Measurements from ENCODE around the gene CEACAM16. TPM values are rescaled to one million over a fixed set of nuclear protein-coding genes. Genes with fewer than 3 reads are reported as not detected.
A peak's percentile ranks its signal among the peaks of the same experiment; 100 is the strongest.

The CEACAM16 gene
- total RNA-seq, 4 donors from 2014 or later: 0.40 TPM; not detected in 3

DNA sequence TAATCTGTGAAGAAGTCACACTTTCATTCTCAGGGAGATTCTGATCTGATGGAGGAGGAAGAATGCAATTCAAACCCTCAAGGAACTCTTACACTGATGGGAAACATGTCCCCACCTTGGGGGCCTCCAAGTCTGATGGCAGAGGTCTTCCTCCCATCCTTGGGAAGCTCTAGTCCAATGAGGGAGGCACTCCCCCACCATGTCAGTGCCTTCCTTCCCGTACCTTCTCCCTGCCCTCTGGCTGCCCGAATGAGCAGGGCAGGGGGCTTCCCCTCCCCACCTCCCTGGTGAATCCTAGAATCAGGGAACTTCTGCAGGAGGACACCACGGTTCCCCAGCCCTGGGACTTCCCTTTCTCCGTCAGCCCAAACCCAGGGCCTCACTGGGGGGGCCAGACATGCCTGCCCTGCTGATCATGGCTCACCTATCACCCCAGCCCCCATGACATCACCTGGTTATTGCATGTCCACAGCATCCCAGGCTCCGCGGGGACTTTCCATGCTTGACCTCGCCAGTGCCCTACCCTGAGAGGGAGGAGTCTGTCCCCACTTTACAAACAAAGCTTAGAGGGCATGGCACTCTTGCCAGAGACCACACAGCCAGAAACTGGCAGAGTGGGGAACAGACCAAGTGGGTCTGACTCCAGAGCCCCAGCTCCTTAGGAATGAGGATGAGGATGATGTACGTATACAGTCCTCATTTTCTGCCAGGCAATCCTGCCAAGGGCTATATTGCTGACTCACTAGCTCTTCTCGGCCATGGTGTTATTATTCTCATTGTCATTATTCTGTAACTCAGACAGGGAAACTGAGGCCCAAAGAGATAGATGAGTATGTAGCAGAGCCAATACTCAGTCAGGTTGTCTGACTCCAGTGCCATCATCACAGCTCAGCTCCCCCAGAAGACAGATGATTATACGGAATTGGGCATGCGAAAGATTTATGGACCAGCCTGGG, 39.9 kb downstream of the CEACAM16 start:
- peak; percentile 75 to 78 for DNase-seq
- peak overlapping the region; percentile 81 to 97 (median 95) for H3K27ac ChIP-seq

DNA sequence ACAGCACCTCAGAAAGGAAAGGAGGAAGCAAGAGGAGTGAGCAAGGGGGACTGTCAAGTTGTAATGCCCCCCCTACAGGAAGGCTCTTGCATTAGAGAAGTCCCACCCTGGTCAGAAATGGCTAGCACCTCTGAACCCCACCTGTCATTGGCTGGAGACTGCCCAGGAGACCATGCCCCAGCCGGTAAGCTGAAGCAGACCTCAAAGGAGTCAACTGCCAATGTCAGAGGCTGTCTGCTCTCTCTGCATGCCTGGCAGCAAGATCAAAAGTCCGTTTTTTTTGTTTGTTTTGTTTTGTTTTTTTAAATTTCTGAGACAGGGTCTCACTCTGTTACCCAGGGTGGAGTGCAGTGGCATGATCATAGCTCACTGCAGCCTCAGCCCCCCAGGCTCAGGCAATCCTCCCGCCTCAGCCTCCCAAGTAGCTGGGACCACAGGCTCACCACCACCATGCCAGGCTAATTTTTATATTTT, 41.4 kb downstream of the CEACAM16 start:
- 38 to 40% methylated on average over 3 of the region's 3 CpGs for whole genome bisulfite sequencing, 2 donors
- intact Hi-C loops (cut with DNase I): no loop called here

More for the DNA sequence above, 39.9 kb downstream of the CEACAM16 start:
- 57 to 58% methylated on average over 9 to 11 of the region's 11 CpGs for WGBS, 2 donors
- Histone ChIP-seq H3K27me3 (no peaks in the 10 kb centered on the region), H3K4me3 (replicated peaks in 1 of 3) (no peak overlapping the region), H3K9me3 (no peaks in the 10 kb centered on the region), H3K4me1 (peaks cover 65 to 77% of the 10 kb centered on the region in 2 donors), H3K36me3 (no peaks in the 10 kb centered on the region)
- intact Hi-C loops (cut with DNase I): no loop called here
- TF ChIP-seq CTCF (IDR thresholded peaks at IDR 0.05) (no peak), POLR2A (IDR thresholded peaks at IDR 0.05) (no peak)

DNA sequence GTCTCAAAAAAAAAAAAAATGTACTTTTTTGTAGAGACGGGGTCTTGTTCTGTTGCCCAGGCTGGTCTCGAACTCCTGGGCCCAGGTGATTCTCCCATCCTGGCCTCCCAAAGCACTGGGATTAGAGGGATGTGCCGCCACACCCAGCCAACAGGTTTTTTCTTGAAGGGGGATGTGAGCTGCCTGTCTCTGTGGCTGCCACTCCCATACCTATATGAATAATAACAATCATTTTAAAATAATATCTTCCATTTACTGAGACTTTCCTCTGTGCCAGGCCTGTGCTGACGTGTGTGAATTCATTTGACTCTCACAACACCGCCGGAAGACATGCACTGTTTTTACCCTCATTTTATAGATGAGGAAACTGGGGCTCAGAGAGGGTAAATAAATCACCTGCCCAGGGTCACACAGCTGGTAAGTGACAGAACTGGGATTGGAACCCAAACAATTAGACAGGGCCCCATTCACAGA, 42.3 kb downstream of the CEACAM16 start:
- intact Hi-C loops (cut with DNase I): no loop called here
- Histone ChIP-seq H3K9me3 (no peaks in the 10 kb centered on the region), H3K27me3 (no peaks in the 10 kb centered on the region), H3K27ac (peak overlapping the region; percentile 81 to 97 (median 95)), H3K4me1 (peaks cover 64 to 93% of the 10 kb centered on the region in 2 donors), H3K4me3 (replicated peaks in 1 of 3) (no peak overlapping the region), H3K36me3 (no peaks in the 10 kb centered on the region)
- TF ChIP-seq POLR2A (IDR thresholded peaks at IDR 0.05): no peak
- TF ChIP-seq CTCF (IDR thresholded peaks at IDR 0.05): no peak
- WGBS, 2 donors: 59 to 78% methylated on average over 6 of the region's 6 CpGs
- DNase-seq: no peak

More for the DNA sequence above, 41.4 kb downstream of the CEACAM16 start:
- Histone ChIP-seq H3K27me3 (no peaks in the 10 kb centered on the region), H3K4me3 (replicated peaks in 1 of 3) (no peak overlapping the region), H3K9me3 (no peaks in the 10 kb centered on the region), H3K27ac (peak overlapping the region; percentile 81 to 97 (median 95)), H3K36me3 (no peaks in the 10 kb centered on the region), H3K4me1 (peaks cover 65 to 90% of the 10 kb centered on the region in 2 donors)
- TF ChIP-seq CTCF (IDR thresholded peaks at IDR 0.05): no peak
- TF ChIP-seq POLR2A (IDR thresholded peaks at IDR 0.05): peak in 1 of 2 donors; percentile 35
- DNase-seq: peak; percentile 48 to 66

DNA sequence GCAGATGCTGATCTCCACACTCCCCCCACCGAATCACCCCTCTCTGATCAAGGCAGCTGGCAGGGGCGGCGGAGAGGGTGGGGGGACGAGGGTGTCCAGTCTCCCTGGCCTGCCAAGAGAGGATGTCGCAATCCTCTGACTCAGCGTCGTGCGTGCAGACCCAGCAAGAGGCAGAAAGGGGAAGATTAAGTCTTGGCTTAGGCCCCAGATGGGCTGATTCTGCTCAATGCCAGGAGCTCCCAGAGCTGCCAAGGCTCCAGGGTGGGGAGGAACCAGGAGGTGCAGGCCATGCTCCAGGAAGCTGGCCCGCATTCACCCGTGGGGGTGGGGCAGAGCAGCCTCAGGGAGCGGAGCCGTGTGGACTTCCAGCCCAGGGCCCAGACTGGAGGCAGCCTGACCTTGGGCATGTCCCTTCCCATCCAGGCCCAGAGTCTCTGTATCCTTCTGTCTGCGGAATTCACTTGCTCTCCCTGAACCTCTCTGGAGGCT, 42.9 kb downstream of the CEACAM16 start:
- TF ChIP-seq CTCF (IDR thresholded peaks at IDR 0.05): no peak
- peak in 1 of 2 donors; percentile 46 for TF ChIP-seq POLR2A (IDR thresholded peaks at IDR 0.05)
- Histone ChIP-seq H3K27me3 (no peaks in the 10 kb centered on the region), H3K4me1 (peaks cover 58 to 93% of the 10 kb centered on the region in 2 donors), H3K27ac (peak overlapping the region; percentile 81 to 97 (median 95)), H3K9me3 (no peaks in the 10 kb centered on the region), H3K4me3 (replicated peaks in 1 of 3) (no peak overlapping the region), H3K36me3 (no peaks in the 10 kb centered on the region)
- intact Hi-C loops (cut with DNase I): no loop called here
- DNase-seq: peak; percentile 99
- 2 to 3% methylated on average over 11 to 13 of the region's 13 CpGs for WGBS, 2 donors
